ENCODE measurements around the gene MRNIP. TPM values are rescaled to one million over a fixed set of nuclear protein-coding genes. Genes with fewer than 3 reads are reported as not detected.

The MRNIP gene
- total RNA-seq, 6 experiments from 2014 or later, result 4.7 to 14.7 (median 9.0) TPM

DNA sequence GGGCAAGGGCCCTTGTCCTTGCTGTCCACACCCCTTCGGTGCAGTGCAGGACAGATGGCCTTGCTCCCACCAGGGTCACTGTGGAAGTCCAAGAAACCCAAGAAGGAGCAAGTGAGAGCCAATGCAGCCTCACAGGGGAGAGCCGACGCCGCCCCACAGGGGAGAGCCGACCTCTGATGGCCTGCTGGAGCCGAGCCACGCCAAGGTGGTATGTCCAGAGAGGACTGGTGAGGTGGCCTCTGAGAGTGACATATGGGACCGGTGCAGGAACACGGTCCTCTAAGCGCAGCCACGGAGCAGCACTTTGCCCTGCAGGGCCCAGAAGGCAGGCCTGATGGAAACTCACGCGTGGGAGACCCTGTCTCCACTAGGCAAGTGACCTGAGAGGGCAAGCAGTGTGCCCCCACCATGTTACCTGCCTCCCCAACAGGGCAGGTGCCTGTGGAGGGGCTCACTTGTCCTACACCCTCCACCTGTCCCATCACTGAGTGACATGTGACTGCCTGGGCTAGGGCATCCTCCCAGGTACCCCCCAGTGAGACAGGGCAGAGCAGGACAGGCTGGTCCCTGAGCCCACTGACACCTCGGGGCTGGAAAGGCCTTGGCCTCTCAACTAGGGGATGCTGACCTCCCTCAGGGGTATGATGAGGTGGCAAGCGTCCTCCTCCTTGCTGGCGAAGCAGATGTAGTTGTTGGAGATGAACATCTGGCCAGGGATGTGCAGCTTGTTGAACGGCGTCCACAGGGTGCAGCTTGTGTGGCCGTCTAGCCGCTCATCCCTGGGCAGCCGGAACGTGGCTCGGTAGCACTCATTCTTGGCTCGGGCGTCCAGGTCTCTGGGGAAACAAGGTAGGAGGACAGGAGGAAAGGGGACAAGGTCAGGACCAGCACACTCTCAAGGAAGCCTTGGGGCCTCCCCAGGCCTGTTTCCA, 32.4 kb upstream of the MRNIP start:
- Histone ChIP-seq H3K4me3 (no peak overlapping the region), H3K36me3 (peaks cover 0 to 65% (median 24%) of the 10 kb centered on the region in 4 donors), H3K27me3 (no peaks in the 10 kb centered on the region), H3K4me1 (peaks cover 0 to 12% (median 0%) of the 10 kb centered on the region in 4 donors), H3K27ac (no peak overlapping the region), H3K9me3 (no peaks in the 10 kb centered on the region)
- TF ChIP-seq POLR2A (IDR thresholded peaks at IDR 0.05), result no peak
- TF ChIP-seq, protein P1, sequence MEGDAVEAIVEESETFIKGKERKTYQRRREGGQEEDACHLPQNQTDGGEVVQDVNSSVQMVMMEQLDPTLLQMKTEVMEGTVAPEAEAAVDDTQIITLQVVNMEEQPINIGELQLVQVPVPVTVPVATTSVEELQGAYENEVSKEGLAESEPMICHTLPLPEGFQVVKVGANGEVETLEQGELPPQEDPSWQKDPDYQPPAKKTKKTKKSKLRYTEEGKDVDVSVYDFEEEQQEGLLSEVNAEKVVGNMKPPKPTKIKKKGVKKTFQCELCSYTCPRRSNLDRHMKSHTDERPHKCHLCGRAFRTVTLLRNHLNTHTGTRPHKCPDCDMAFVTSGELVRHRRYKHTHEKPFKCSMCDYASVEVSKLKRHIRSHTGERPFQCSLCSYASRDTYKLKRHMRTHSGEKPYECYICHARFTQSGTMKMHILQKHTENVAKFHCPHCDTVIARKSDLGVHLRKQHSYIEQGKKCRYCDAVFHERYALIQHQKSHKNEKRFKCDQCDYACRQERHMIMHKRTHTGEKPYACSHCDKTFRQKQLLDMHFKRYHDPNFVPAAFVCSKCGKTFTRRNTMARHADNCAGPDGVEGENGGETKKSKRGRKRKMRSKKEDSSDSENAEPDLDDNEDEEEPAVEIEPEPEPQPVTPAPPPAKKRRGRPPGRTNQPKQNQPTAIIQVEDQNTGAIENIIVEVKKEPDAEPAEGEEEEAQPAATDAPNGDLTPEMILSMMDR (IDR thresholded peaks at IDR 0.05), result no peak
- peak in 1 of 3 donors; percentile 48 for DNase-seq
- no CpG with 5 or more reads among the region's 25 CpGs for WGBS (ENCODE audit: insufficient coverage, low coverage, low lambda C conversion rate, missing lambda C conversion rate)
- intact Hi-C loops (cut with DNase I), result no loop called here
- no peak for ATAC-seq

DNA sequence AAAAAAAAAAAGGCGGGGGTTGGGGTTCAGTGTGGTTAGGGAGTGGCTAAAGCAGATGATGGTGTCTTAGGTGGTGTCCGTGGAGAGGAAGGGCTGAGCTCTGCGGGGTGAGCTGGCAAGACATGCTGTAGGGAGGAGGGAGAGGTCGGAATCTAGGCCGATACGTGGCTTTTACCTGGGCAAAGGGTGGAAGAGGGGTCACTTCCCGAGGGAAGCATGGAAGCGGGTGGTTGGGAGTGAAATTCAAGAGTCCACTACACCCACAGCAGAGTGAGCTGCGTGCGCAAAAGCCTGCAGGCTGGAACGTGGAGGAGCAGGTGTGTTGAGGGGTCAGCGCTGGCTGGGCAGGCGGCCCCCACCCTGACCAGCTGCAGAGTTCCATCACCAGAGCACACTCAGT, 31.3 kb upstream of the MRNIP start:
- intact Hi-C loops (cut with DNase I), result no loop called here
- DNase-seq (peak in 1 of 3 donors; percentile 32), ATAC-seq (no peak)
- Histone ChIP-seq H3K4me3 (no peak overlapping the region), H3K27ac (no peak overlapping the region), H3K9me3 (no peaks in the 10 kb centered on the region), H3K4me1 (peaks cover 0 to 2% (median 0%) of the 10 kb centered on the region in 4 donors), H3K27me3 (no peaks in the 10 kb centered on the region), H3K36me3 (peaks cover 0 to 68% (median 24%) of the 10 kb centered on the region in 4 donors)
- no peak for TF ChIP-seq POLR2A (IDR thresholded peaks at IDR 0.05)
- TF ChIP-seq, protein P1 (IDR thresholded peaks at IDR 0.05), result no peak
- WGBS (ENCODE audit: insufficient coverage, low coverage, low lambda C conversion rate, missing lambda C conversion rate), result 95% methylated on average over 8 of the region's 13 CpGs

DNA sequence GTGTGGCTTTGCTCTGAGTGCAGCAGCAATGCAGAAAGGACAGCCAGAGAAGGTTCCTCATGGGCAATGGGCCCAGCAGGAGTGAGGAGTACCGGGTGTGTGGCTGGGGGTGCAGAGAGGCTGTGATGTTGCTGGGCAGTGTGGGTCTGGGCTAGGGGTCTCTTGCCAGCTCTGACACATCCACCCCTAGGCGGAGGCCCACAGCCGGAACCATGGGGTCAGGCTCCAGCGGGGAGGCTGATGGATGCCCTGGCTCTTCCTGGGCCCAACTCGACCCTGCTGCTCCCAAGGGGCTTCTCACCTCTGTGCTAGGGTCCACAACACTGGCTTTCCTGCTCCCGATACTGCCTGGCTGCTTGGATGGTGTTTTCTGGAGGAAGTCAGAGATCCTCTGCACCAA, 29.2 kb upstream of the MRNIP start:
- peaks cover 0 to 66% (median 25%) of the 10 kb centered on the region in 4 donors for H3K36me3 ChIP-seq
- no peak for ATAC-seq
- peaks cover 0 to 5% (median 0%) of the 10 kb centered on the region in 4 donors for H3K9me3 ChIP-seq
- no peak for TF ChIP-seq POLR2A (IDR thresholded peaks at IDR 0.05)
- 100% methylated on average over 1 of the region's 6 CpGs for WGBS (ENCODE audit: insufficient coverage, low coverage, low lambda C conversion rate, missing lambda C conversion rate)
- intact Hi-C loops (cut with DNase I), result no loop called here
- DNase-seq, result peak in 1 of 3 donors; percentile 42
- no peaks in the 10 kb centered on the region for H3K4me1 ChIP-seq
- no peak overlapping the region for H3K27ac ChIP-seq
- H3K4me3 ChIP-seq, result no peak overlapping the region
- H3K27me3 ChIP-seq, result no peaks in the 10 kb centered on the region

DNA sequence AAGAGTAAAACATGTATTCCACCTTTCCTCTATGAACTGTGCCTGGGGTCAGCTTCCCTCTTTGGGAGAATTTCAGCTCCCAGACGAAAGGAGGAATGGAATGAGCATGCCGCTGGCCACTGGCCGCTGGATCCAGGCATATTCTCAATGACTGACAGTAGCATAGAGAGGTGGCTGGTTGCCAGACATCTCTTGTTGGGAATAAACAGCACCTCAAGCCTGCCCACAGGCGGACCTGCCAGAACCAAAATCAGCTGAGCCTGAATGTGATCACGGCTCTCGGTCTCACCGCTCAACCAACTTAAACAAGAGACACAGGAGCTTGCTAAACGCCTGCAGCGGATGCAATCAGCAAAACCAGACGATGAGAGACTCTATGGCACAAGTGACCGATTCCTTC, 28.5 kb upstream of the MRNIP start:
- WGBS (ENCODE audit: insufficient coverage, low coverage, low lambda C conversion rate, missing lambda C conversion rate), result 92% methylated on average over 5 of the region's 11 CpGs
- H3K27ac ChIP-seq, result no peak overlapping the region
- H3K4me1 ChIP-seq, result no peaks in the 10 kb centered on the region
- DNase-seq (peak in 1 of 3 donors; percentile 28), ATAC-seq (no peak)
- intact Hi-C loops (cut with DNase I), result no loop called here
- H3K27me3 ChIP-seq, result no peaks in the 10 kb centered on the region
- peaks cover 0 to 59% (median 23%) of the 10 kb centered on the region in 4 donors for H3K36me3 ChIP-seq
- no peak overlapping the region for H3K4me3 ChIP-seq
- H3K9me3 ChIP-seq, result peaks cover 0 to 6% (median 0%) of the 10 kb centered on the region in 4 donors
- no peak for TF ChIP-seq POLR2A (IDR thresholded peaks at IDR 0.05)
- TF ChIP-seq, protein P1 (IDR thresholded peaks at IDR 0.05), result no peak
